Superior temporal gyrus (tissue), 1 donor: ENCODE measurements around the gene IL21R.
"Not testable (repeated sequence)": the region's sequence is repeated elsewhere in the genome, so short reads cannot be mapped to it uniquely, and the experiment has no call there.

Experiments used
- DNase-seq: peaks from one replicate; pipeline ENCODE4 v3.0.0-alpha.2; 2016; ENCODE audit errors: extremely low spot score

Gene IL21R

DNA sequence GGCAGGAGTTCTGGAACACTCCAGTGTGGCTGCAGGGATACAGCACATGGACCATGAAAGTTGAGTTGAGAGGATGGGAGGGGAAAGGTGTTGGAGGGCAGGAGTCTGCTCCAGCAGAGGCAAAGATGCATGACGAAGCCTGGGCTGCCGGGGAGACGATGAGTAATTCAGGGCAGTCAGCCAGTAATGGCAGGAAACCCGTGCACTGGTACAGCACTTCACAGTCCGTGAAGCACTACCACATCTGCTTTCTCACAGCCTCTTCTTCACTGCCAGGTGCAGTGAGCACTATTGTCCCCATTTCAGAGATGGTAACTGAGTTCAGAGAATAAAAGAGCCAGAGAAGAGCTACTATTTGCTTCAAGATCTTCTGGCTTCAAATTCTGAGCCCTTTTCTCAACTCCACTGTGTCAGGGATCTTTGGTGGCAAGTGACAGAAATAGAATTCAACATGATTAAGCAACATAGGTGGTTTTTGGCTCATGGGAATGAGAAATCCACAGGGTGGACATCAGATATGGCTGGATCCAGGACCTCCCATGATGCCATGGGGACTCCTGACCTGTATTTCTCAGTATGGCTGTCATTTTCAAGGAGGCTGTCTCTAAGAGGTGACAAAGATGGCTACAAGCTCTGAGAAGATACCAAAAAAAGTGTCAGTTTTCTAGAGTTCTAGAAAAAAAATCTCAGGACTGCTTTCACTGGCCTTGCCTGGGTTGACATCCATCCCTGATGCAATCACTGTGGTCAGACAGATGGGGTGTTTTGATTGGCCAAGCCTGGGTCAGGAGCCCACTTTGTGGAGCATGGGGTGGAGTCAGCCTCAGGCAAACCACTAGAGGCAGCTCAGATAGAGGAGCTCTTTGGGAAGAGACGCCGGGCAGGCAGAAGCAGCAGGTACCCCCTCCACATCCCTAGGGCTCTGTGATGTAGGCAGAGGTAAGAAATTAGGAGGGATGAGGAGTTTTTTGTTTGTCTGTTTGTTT is 24.7 kb downstream of the IL21R start:
- DNase-seq = no peak

GRCh38 chr16:27427538-27427937 is 25.6 kb downstream of the IL21R start:
- DNase-seq = no peak

- DNase-seq = no peak
These were observed 26.2 kb downstream of the IL21R start for GRCh38 chr16:27428026-27428785.

DNA sequence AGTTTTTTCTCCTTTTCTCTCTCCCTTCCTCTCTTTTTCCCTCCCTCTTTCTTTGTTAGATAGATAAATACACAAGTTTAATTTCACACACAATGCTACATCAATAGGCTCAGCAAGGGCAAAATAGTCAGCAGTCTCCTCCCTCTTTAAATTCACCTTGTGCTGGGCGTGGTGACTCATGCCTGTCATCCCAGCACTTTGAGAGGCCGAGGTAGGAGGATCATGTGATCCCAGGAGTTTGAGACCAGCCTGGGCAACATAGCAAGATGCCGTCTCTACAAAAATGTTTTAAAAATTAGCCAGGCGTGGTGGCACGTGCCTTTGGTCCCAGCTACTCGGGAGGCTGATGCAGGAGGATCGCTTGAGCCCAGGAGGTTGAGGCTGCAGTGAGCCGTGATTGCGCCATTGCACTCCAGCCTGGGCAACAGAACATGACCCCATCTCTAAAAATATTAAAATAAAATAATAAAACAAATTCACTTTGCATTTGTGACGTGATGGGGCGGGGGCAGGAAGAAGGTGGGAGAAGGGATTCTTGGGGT is 27.4 kb downstream of the IL21R start:
- DNase-seq = no peak

DNA sequence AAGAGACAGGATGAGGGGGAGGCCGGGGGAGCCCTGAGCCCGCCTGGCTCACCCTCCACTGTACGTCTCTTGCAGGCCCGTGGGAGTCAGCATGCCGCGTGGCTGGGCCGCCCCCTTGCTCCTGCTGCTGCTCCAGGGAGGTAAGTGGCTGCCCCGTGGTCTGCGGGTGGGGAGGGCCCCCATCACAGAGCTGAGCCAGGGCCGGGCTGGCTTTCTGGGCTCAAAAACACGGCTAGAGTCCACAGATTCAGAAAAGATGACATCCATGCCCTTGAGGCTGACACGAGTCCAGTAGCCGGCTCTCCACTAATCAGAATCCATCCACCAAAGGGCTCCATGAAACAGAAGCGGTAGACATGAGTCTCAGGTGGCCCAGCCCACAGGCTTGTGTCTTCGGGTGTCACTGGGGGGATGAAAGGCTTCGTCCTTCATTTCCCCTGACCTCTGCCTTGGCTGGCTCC is 28.0 kb downstream of the IL21R start:
- no peak for DNase-seq

GRCh38 chr16:27430512-27430911 is 28.5 kb downstream of the IL21R start:
- DNase-seq = no peak

GRCh38 chr16:27430923-27431484 is 29.0 kb downstream of the IL21R start:
- DNase-seq = no peak

DNA sequence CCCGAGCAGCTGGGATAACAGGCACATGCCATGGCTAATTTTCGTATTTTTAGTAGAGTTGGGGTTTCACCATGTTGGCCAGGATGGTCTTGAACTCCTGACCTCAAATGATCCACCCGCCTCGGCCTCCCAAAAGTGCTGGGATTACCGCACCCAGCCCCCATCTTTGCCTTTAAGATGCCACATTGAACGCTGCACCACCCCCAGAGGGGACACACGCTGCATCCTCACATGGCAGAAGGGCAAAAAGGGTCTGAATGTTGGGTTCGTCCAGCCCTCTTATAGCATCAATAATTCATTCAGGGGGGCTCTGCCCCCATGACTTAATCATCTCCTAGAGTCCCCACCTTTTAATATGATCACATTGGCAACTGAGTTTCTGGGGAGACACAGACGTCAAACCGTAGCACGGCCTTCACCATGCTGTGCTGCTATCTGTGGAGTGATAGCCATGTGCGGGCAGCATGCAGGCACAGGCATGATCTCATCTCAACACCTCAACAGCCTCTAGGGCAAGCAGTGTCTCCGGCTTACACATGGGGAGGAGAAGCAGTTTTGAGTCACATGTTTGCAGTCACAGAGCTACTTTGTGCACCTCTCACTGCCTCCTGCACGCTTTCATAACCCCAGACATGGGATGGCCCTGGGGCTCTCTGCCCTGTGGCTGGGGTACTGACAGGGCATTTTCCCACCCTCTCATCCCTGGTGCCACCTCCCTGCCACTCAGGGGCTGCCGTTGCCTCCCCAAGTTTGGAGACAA is 30.0 kb downstream of the IL21R start:
- no peak for DNase-seq

- DNase-seq = no peak
These were observed 30.6 kb downstream of the IL21R start for GRCh38 chr16:27432558-27432957.

- not testable (repeated sequence) for DNase-seq
These were observed 31.2 kb downstream of the IL21R start for GRCh38 chr16:27433191-27433590.

- DNase-seq = no peak
These were observed 31.7 kb downstream of the IL21R start for GRCh38 chr16:27433636-27434035.

GRCh38 chr16:27434141-27435051 is 32.4 kb downstream of the IL21R start:
- no peak for DNase-seq

DNA sequence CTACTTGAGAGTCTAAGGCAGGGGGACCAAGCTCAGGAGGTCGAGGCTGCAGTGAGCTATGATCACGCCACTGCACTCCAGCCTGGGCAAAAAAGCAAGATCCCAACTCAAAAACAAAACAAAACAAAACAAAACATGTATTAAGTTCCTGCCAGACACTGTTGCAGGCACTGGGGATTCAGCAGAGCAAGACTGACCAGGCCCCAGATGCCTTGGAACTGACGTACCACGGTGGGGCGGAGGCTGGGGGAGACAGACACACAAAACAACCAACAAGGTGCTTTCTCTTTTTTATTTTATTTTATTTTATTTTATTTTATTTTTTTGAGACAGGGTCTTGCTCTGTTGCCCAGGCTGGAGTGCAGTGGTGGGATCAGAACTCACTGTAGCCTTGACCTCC is 33.2 kb downstream of the IL21R start:
- DNase-seq = not testable (repeated sequence)

GRCh38 chr16:27436065-27436464 is 34.1 kb downstream of the IL21R start:
- DNase-seq = no peak

- DNase-seq = no peak
These were observed 35.1 kb downstream of the IL21R start for GRCh38 chr16:27436921-27437650.

- no peak for DNase-seq
These were observed 36.0 kb downstream of the IL21R start for GRCh38 chr16:27437946-27438345.

DNA sequence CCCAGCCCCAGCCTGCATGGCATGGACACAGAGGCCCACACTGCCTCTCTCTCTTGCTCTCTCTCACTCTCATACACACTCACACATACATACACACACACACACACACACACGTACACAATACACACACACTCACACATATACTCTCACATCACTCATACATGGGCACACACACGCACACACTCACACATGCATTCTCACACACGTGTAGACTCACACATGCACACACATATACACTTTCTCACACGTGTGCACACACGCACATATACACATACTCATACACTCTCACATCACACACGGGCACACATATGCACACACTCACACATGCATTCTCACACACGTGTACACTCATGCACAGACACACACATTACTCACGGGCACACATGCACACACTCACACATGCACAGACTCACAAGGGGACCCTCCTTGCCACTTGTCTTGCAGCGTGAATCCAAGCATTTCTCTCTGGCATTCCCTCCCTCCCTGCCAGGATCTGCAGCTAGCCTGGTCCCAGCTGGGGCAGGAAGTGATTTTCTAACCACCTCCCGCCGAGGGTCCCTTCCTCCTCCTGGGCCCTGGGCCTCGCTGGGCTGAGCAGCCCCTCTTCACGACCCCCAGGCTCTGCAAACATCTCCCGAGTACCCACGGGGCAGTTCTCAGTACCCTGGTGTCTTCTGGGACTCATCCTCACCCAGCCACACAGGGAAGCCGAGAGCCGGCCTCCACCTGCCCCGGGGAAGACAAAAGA is 37.5 kb downstream of the IL21R start:
- no peak for DNase-seq

- DNase-seq = no peak
These were observed 39.3 kb downstream of the IL21R start for GRCh38 chr16:27441276-27441675.

DNA sequence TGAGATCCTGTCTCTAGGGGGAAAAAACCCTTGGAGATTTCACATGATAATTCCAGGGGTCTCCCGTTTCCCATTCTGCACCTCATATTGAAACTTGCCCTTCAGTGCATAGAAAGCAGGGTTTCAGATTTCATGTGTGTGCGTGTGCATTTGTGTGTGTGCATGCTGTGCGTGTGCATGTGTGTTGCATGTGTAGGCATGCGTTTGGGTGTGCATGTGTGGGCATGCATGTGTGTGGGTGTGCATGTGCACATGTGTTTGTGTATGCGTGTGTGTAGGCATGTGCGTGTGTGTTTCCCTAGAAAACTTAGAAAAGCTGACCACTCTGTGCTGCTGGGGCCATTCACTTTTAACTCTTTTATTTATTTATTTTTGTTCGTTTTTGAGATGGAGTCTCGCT is 40.0 kb downstream of the IL21R start:
- DNase-seq = no peak
